HepG2 (cell line): Measurements from ENCODE around the gene GRAMD4. TPM values are rescaled to one million over a fixed set of nuclear protein-coding genes. Genes with fewer than 3 reads are reported as not detected.

Experiments
- ATAC-seq: fragments of 200-7000 bp; cut with Tn5 transposase; 3 replicates; pipeline ENCODE4 v1.9.1; 2020; ENCODE audit warnings: mild to moderate bottlenecking, moderate library complexity
- BruUV-seq: library from RNA; stranded (reverse); fragments of 400-500 nt; replicated peaks from 2 replicates; lab custom pipeline; 2021; lab: Mats Ljungman, UMichigan
- CTCF ChIA-PET: fragments of 300-600 bp; formaldehyde crosslinking; extraction: SDS; loops from one replicate; lab custom pipeline; 2021; ENCODE audit warnings: low total read pairs, inconsistent platforms, low intra/inter-chr PET ratio; lab: Yijun Ruan, JAX
- POLR2A ChIA-PET: fragments of 350-600 bp; sonication (Branson Sonifier 250); formaldehyde crosslinking; loops from one replicate; lab custom pipeline; 2020; ENCODE audit warnings: antibody characterized with exemption, inconsistent platforms; lab: Yijun Ruan, JAX
- DNase-seq: peaks from one replicate; pipeline ENCODE4 v3.0.0-alpha.2; 2015; ENCODE audit warnings: low spot score
- FAIRE-seq: peaks from 3 replicates; lab custom pipeline; 2011; peaks lifted over from hg19 to GRCh38; lab: Jason Lieb, UNC
- H2AFZ ChIP-seq: one replicate; pipeline ENCODE4 v1.6.1; 2011; ENCODE audit warnings: low read length, inconsistent platforms
- H3K27ac ChIP-seq: fragments of 300-600 bp; 3 replicates; pipeline ENCODE4 v1.8.0; 2011; ENCODE audit warnings: mixed run types, mild to moderate bottlenecking, mixed read lengths, low read length, inconsistent platforms; ENCODE audit not compliant: insufficient read depth; ENCODE audit errors: extremely low read length
- H3K27me3 ChIP-seq, 2 experiments: fragments of 200-600 bp in 1 of 2; 2 replicates in 1 of 2; 3 replicates in 1 of 2; pipeline versions ENCODE4 v1.6.0 to v1.8.0; 2011; ENCODE audit warnings: low read length in 2 of 2, mild to moderate bottlenecking in 2 of 2, moderate library complexity in 2 of 2, inconsistent platforms in 1 of 2; ENCODE audit not compliant: insufficient read depth in 2 of 2, control insufficient read depth in 1 of 2
- H3K36me3 ChIP-seq, 2 experiments: fragments of 200-600 bp in 1 of 2; replicated peaks in 1 of 2; 2 replicates in 1 of 2; 3 replicates in 1 of 2; pipeline versions ENCODE4 v1.5.1 to v1.8.0; 2011; ENCODE audit warnings: low read length in 2 of 2, inconsistent platforms in 1 of 2; ENCODE audit not compliant: insufficient read depth in 2 of 2, control insufficient read depth in 1 of 2
- H3K4me1 ChIP-seq: 2 replicates; pipeline ENCODE4 v1.5.1; 2012; ENCODE audit warnings: low read length, inconsistent platforms; ENCODE audit not compliant: insufficient read depth
- H3K4me2 ChIP-seq: 2 replicates; pipeline ENCODE4 v1.6.0; 2011; ENCODE audit warnings: low read depth, low read length, inconsistent platforms
- H3K4me3 ChIP-seq, 3 experiments: fragments of 200-600 bp in 1 of 3; sonication (generic), shearing (Covaris generic) in 1 of 3; replicated peaks in 1 of 3; 2 replicates each; pipeline ENCODE4 v1.5.1; 2011 to 2016; ENCODE audit warnings: low read length in 3 of 3, inconsistent platforms in 2 of 3, low read depth in 2 of 3, mild to moderate bottlenecking in 2 of 3, control low read depth in 1 of 3, mixed read lengths in 1 of 3; ENCODE audit not compliant: insufficient read depth in 1 of 3
- H3K79me2 ChIP-seq: one replicate; pipeline ENCODE4 v1.6.1; 2011; ENCODE audit warnings: low read length, inconsistent platforms; ENCODE audit not compliant: insufficient read depth
- H3K9ac ChIP-seq: 2 replicates; pipeline ENCODE4 v1.6.0; 2011; ENCODE audit warnings: mild to moderate bottlenecking, low read depth, low read length, inconsistent platforms; ENCODE audit not compliant: insufficient read depth
- H3K9me3 ChIP-seq: 2 replicates; pipeline ENCODE4 v1.5.1; 2012; ENCODE audit warnings: mild to moderate bottlenecking, low read length
- H4K20me1 ChIP-seq: 2 replicates; pipeline ENCODE4 v1.6.0; 2011; ENCODE audit warnings: inconsistent platforms, mild to moderate bottlenecking, low read length, moderate library complexity; ENCODE audit not compliant: insufficient read depth
- ADNP ChIP-seq: sonication (generic); formaldehyde crosslinking; IDR thresholded peaks from 2 replicates; pipeline ENCODE4 v1.4.0; 2020; ENCODE audit warnings: missing genetic modification reagents
- HHEX ChIP-seq: IDR thresholded peaks from 2 replicates; pipeline ENCODE4 v1.6.1; 2016; ENCODE audit warnings: control low read depth
- HNRNPUL1 ChIP-seq: fragments of 200-400 bp; formaldehyde crosslinking; IDR thresholded peaks from 2 replicates; pipeline ENCODE4 v1.6.1; 2017; ENCODE audit warnings: low read depth, mild to moderate bottlenecking, low read length, moderate library complexity
- KDM1A ChIP-seq: IDR thresholded peaks from 2 replicates; pipeline ENCODE4 v1.6.1; 2016; ENCODE audit warnings: missing compliant biosample characterization
- MAF1 ChIP-seq: sonication (generic); formaldehyde crosslinking; IDR thresholded peaks from 2 replicates; pipeline ENCODE4 v1.5.0; 2020; ENCODE audit warnings: missing genetic modification reagents, borderline replicate concordance
- MBNL3 ChIP-seq: fragments of 250-450 bp; sonication (Bioruptor Pico); conservative IDR thresholded peaks from 2 replicates; pipeline ENCODE4 v1.8.0; 2022; ENCODE audit warnings: mild to moderate bottlenecking, inconsistent platforms
- MYC ChIP-seq: sonication (generic); formaldehyde crosslinking; IDR thresholded peaks from 2 replicates; pipeline ENCODE4 v1.9.0; 2021; ENCODE audit warnings: missing genetic modification reagents, borderline replicate concordance
- NAIF1 ChIP-seq: sonication (generic); formaldehyde crosslinking; IDR thresholded peaks from 2 replicates; pipeline ENCODE4 v1.5.0; 2020; ENCODE audit warnings: mild to moderate bottlenecking, missing genetic modification reagents, borderline replicate concordance
- NFKB2 ChIP-seq: sonication (generic); formaldehyde crosslinking; IDR thresholded peaks from 2 replicates; pipeline ENCODE4 v1.4.0; 2020; ENCODE audit warnings: missing genetic modification reagents, borderline replicate concordance
- ZC3H4 ChIP-seq: sonication (generic); formaldehyde crosslinking; IDR thresholded peaks from 2 replicates; pipeline ENCODE4 v1.4.0; 2020; ENCODE audit warnings: missing genetic modification reagents, borderline replicate concordance
- ZNF124 ChIP-seq: sonication (generic); formaldehyde crosslinking; IDR thresholded peaks from 2 replicates; pipeline ENCODE4 v1.4.0; 2020; ENCODE audit warnings: missing genetic modification reagents
- ZNF282 ChIP-seq: fragments of 450-650 bp; IDR thresholded peaks from 2 replicates; pipeline ENCODE4 v1.6.1; 2018; ENCODE audit not compliant: partially characterized antibody
- ZNF460 ChIP-seq: sonication (generic); formaldehyde crosslinking; IDR thresholded peaks from 2 replicates; pipeline ENCODE4 v1.5.1; 2020; ENCODE audit warnings: missing genetic modification reagents, mild to moderate bottlenecking, borderline replicate concordance
- ZNF530 ChIP-seq: sonication (generic); formaldehyde crosslinking; IDR thresholded peaks from 2 replicates; pipeline ENCODE4 v1.5.0; 2020; ENCODE audit warnings: low read depth, mild to moderate bottlenecking, missing genetic modification reagents
- WGBS: methylation state at CpG from one replicate; pipeline ENCODE4 v1.1.6; 2017; ENCODE audit warnings: low lambda C conversion rate; 5-methylcytosine and 5-hydroxymethylcytosine counted together
- in situ Hi-C: cut with HindIII; loops from 2 replicates; pipeline ENCODE4 v1.10.0; 2017; ENCODE audit warnings: low pct_unique_long_range_greater_than_20kb; ENCODE audit not compliant: extremely low pct_ligation_motif_present
- intact Hi-C: fragments of 100-400 bp; cut with micrococcal nuclease; formaldehyde crosslinking; loops from one replicate; pipeline ENCODE4 v1.10.0; 2022; ENCODE audit not compliant: unreplicated experiment
- polyA plus RNA-seq, 8 experiments: library from polyadenylated mRNA; depleted of rRNA in 3 of 8; stranded (reverse) in 7 of 8; unstranded in 1 of 8; fragments of >200 nt; fragmentation: Illumina TruSeq in 4 of 8; extraction: Trizol in 4 of 8; gene quantifications; 2 replicates each; pipeline versions ENCODE4 v1.2.1 to v1.2.3, GENCODE V29; 2011 to 2016; ENCODE audit warnings: low read depth in 4 of 8, missing spikeins in 1 of 8, mixed read lengths in 1 of 8; ENCODE audit not compliant: insufficient read depth in 1 of 8
- total RNA-seq, 5 experiments: library from RNA; depleted of rRNA; stranded (reverse); fragments of >200 nt; fragmentation: Illumina TruSeq; extraction: Trizol; gene quantifications; 2 replicates each; pipeline ENCODE4 v1.2.3, GENCODE V29; 2016; ENCODE audit warnings: low read depth in 1 of 5
- TF ChIP-seq, protein P1 (sequence below): sonication (generic); formaldehyde crosslinking; conservative IDR thresholded peaks from 2 replicates; pipeline ENCODE4 v1.8.0; 2022; ENCODE audit warnings: mild to moderate bottlenecking, moderate library complexity, missing genetic modification reagents
- TF ChIP-seq, protein P2 (sequence below): sonication (generic); formaldehyde crosslinking; IDR thresholded peaks from 2 replicates; pipeline ENCODE4 v1.4.0; 2020; ENCODE audit warnings: missing genetic modification reagents

GRAMD4 gene
- total and polyA plus RNA-seq, 2 of the 13 experiments (the other 11 are each of a cell fraction or from before 2014, with no cell fraction given), result 15.2 to 15.7 TPM

DNA sequence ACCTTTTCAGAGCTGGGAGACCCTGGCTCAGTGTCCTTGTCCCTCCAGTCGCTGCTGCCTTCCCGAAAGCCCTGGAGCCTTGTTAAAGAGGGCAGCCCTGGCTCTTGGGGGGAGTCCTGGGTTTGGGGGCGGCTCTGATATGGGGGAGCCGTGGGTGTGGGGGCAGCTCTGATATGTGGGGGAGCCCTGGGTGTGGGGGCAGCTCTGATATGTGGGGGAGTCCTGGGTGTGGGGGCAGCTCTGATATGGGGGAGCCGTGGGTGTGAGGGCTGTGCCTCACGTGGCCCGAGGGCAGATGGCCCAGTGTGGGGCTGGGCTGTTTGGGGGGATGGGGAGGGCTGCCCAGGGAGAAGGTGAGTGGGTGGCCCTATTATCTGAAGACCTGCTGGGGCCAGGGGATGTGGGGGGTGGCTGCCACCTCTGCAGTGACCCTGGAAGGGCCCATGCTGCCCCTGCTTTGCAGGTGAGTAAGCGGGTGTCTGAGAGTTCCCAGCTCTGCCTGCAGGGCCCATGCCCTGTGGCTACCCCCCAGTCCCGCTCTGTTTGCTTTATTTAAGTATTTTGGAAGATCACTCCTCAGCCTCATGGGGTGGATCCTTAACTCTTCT is 30.9 kb upstream of the GRAMD4 start:
- H3K9me3 ChIP-seq, result no peaks in the 10 kb centered on the region
- POLR2A ChIA-PET, result no interaction called here
- FAIRE-seq (no peak), DNase-seq (no peak), ATAC-seq (no peak)
- H3K79me2 ChIP-seq, result no peaks in the 10 kb centered on the region
- H3K4me3 ChIP-seq, result no peak overlapping the region
- H3K4me2 ChIP-seq, result no peak overlapping the region
- no peak overlapping the region for H2AFZ ChIP-seq
- H4K20me1 ChIP-seq, result 0 out of 2 replicates have a peak, but pooled peaks cover 2% of the 10 kb centered on the region
- H3K9ac ChIP-seq, result no peak overlapping the region
- no peaks in the 10 kb centered on the region for H3K27me3 ChIP-seq
- intact Hi-C loops, result no loop called here
- CTCF ChIA-PET, result no interaction called here
- TF ChIP-seq, protein P1, sequence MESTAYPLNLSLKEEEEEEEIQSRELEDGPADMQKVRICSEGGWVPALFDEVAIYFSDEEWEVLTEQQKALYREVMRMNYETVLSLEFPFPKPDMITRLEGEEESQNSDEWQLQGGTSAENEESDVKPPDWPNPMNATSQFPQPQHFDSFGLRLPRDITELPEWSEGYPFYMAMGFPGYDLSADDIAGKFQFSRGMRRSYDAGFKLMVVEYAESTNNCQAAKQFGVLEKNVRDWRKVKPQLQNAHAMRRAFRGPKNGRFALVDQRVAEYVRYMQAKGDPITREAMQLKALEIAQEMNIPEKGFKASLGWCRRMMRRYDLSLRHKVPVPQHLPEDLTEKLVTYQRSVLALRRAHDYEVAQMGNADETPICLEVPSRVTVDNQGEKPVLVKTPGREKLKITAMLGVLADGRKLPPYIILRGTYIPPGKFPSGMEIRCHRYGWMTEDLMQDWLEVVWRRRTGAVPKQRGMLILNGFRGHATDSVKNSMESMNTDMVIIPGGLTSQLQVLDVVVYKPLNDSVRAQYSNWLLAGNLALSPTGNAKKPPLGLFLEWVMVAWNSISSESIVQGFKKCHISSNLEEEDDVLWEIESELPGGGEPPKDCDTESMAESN, result no peak
- TF ChIP-seq HHEX (no peak), ZNF282 (no peak), ADNP (CRISPR knock-in tag) (no peak), MBNL3 (no peak), ZNF460 (CRISPR knock-in tag) (no peak), ZNF530 (CRISPR knock-in tag) (no peak), NAIF1 (CRISPR knock-in tag) (no peak), ZNF124 (CRISPR knock-in tag) (no peak), KDM1A (CRISPR knock-in tag) (no peak), ZC3H4 (CRISPR knock-in tag) (no peak), MYC (no peak), NFKB2 (CRISPR knock-in tag) (no peak), HNRNPUL1 (no peak), MAF1 (CRISPR knock-in tag) (no peak)
- TF ChIP-seq, protein P2, sequence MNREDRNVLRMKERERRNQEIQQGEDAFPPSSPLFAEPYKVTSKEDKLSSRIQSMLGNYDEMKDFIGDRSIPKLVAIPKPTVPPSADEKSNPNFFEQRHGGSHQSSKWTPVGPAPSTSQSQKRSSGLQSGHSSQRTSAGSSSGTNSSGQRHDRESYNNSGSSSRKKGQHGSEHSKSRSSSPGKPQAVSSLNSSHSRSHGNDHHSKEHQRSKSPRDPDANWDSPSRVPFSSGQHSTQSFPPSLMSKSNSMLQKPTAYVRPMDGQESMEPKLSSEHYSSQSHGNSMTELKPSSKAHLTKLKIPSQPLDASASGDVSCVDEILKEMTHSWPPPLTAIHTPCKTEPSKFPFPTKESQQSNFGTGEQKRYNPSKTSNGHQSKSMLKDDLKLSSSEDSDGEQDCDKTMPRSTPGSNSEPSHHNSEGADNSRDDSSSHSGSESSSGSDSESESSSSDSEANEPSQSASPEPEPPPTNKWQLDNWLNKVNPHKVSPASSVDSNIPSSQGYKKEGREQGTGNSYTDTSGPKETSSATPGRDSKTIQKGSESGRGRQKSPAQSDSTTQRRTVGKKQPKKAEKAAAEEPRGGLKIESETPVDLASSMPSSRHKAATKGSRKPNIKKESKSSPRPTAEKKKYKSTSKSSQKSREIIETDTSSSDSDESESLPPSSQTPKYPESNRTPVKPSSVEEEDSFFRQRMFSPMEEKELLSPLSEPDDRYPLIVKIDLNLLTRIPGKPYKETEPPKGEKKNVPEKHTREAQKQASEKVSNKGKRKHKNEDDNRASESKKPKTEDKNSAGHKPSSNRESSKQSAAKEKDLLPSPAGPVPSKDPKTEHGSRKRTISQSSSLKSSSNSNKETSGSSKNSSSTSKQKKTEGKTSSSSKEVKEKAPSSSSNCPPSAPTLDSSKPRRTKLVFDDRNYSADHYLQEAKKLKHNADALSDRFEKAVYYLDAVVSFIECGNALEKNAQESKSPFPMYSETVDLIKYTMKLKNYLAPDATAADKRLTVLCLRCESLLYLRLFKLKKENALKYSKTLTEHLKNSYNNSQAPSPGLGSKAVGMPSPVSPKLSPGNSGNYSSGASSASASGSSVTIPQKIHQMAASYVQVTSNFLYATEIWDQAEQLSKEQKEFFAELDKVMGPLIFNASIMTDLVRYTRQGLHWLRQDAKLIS (CRISPR knock-in tag), result no peak
- no peaks in the 10 kb centered on the region for H3K36me3 ChIP-seq
- no peak overlapping the region for H3K27ac ChIP-seq
- 98% methylated on average over 7 of the region's 9 CpGs for WGBS
- in situ Hi-C loops, result no loop called here
- H3K4me1 ChIP-seq, result no peaks in the 10 kb centered on the region
- BruUV-seq, result no TSS peak
